HG02884 (cell line): ENCODE data around the gene INPP5J.

Experiments used
- ATAC-seq: cut with Tn5 transposase; IDR thresholded peaks from one replicate; pipeline ENCODE4 v1.9.1; 2021; ENCODE audit warnings: mild to moderate bottlenecking, moderate library complexity; ENCODE audit not compliant: unreplicated experiment

INPP5J gene

GRCh38 chr22:31123292-31123602 lies 481 bp downstream of the INPP5J start:
- ATAC-seq, result no peak

DNA sequence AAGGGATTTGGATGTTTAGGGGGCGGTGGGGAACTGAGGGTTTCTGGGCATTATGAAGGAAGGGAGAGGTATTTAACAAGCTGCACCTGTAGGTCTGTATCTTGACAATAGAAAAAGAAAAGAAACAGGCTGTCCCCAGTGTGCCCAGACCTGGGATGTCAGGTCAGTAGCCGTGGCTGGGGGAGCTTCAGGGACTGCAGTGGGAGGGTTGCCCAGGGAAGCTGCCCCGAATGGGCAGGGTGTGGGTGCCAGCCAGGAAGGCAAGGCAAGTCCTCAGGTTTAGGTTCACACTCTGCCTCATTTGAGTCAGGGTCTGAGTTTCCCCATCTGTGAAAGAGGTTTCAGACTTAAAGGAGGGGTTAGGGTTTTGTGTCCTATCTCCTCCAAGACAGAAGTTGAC lies 1.5 kb downstream of the INPP5J start:
- ATAC-seq, result no peak

DNA sequence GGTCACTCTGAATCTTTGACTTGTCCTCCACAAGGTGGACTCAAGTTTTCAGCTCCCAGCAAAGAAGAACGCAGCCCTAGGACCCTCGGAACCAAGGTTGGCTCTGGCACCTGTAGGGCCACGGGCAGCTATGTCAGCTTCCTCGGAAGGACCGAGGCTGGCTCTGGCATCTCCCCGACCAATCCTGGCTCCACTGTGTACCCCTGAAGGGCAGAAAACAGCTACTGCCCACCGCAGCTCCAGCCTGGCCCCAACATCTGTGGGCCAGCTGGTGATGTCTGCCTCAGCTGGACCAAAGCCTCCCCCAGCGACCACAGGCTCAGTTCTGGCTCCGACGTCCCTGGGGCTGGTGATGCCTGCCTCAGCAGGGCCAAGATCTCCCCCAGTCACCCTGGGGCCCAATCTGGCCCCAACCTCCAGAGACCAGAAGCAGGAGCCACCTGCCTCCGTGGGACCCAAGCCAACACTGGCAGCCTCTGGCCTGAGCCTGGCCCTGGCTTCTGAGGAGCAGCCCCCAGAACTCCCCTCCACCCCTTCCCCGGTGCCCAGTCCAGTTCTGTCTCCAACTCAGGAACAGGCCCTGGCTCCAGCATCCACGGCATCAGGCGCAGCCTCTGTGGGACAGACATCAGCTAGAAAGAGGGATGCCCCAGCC lies 2.2 kb downstream of the INPP5J start:
- no peak for ATAC-seq

DNA sequence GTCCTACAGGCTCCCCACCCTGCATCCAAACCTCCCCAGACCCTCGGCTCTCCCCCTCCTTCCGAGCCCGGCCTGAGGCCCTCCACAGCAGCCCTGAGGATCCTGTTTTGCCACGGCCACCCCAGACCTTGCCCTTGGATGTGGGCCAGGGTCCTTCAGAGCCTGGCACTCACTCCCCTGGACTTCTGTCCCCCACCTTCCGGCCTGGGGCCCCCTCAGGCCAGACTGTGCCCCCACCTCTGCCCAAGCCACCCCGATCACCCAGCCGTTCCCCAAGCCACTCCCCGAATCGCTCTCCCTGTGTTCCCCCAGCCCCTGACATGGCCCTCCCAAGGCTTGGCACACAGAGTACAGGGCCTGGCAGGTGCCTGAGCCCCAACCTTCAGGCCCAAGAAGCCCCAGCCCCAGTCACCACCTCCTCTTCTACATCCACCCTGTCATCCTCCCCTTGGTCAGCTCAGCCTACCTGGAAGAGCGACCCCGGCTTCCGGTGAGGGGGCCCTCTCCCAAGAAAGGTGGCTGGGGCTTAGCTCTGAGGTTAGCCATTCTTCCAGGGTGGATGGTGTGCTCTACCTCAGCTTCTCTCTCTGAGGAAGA lies 2.9 kb downstream of the INPP5J start:
- ATAC-seq, result no peak

DNA sequence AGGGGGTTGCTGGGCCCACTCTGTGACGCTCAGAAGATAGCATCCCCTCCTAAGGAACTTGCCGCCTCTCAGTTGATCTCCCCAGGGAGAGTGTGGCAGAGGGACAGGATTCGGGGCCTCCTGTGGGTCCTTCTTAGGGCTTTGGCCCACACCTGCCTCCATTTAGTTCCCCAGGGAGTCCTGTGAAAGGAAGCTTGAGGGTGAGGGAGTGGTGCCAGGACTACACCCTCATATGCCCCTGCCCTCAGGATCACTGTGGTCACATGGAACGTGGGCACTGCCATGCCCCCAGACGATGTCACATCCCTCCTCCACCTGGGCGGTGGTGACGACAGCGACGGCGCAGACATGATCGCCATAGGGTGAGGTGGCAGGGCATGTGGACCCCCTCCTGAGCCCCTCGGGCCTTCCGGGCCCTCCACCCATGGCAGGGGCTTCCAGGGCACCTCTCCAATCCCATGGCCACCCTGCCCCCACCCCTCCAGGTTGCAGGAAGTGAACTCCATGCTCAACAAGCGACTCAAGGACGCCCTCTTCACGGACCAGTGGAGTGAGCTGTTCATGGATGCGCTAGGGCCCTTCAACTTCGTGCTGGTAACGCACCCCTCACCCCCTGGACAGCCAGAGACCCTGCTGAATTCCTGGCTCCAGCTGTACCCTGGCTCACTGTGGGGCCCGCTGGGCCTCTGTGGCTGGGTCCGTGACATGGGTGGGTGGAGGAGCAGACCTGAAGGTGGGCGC lies 3.5 kb downstream of the INPP5J start:
- no peak for ATAC-seq

DNA sequence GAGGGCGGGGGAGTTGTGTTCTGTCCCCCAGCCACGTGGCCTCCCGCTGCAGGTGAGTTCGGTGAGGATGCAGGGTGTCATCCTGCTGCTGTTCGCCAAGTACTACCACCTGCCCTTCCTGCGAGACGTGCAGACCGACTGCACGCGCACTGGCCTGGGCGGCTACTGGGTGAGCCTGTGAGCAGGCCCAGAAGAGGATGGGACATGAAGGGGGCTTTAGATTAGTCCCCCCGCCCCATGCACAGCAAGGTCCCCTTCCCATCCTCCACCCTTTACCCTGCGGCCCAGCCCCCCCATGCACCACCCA lies 4.1 kb downstream of the INPP5J start:
- no peak for ATAC-seq

DNA sequence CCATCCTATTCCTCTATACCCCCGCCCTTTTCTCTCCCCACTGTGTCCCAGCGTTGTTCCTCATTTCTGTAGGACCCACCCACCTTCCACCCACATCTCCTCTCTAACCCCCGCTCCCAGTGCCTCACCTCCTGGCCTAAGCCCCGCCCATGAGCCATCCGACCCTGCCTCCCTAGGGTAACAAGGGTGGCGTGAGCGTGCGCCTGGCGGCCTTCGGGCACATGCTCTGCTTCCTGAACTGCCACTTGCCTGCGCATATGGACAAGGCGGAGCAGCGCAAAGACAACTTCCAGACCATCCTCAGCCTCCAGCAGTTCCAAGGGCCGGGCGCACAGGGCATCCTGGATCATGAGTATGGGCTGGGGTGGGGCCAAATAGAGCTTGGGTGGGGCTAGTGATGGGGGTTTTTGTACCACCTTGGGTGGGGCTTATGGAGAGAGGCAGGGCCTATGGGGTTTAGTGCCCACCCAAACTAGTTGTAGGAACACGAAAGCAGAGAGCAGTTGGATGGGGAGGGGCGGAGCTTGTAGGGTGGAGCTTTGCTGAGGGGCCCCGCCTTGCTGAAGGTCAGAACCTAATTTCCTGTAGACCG lies 4.5 kb downstream of the INPP5J start:
- ATAC-seq, result no peak

GRCh38 chr22:31128156-31128555 lies 5.4 kb downstream of the INPP5J start:
- no peak for ATAC-seq

DNA sequence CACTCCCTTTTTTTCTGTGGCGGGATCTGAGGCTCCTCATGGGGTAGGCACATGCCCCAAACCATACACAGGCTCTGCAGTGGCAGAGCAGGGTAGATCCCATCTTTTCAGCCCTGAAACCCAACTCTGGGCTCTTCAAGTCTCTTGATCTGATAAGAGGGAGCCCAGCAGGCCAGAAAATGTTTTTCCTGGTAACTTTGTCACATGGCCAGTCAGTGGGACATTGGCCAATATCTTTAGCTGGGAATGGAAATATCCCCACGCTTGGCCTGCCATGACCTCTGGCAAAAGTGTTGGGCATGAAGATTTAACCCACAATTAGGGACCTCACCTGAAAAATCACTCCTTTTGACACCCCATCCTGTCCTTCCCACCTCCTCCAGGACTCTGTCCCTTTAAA lies 8.1 kb downstream of the INPP5J start:
- ATAC-seq, result no peak

- no peak for ATAC-seq
Measured at GRCh38 chr22:31133911-31134310, 11.1 kb downstream of the INPP5J start.

DNA sequence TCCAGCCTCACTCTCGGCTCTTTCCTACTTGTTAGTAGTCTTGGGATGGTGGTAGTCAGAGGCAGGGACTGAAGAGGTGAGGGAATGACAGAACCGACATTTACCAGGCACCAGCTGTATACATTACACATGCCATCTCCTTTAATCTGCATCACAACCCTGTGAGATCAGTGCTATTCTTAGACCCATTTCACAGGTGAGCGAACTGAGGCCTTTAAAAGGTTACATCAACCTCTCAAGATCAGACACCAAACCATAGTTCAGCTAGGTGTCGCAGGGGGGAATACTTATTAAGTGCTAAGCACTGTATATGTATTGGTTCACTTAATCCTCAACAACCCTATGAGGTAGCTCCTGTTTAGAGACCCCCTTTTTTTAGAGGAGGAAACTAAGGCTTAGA lies 11.9 kb downstream of the INPP5J start:
- no peak for ATAC-seq

DNA sequence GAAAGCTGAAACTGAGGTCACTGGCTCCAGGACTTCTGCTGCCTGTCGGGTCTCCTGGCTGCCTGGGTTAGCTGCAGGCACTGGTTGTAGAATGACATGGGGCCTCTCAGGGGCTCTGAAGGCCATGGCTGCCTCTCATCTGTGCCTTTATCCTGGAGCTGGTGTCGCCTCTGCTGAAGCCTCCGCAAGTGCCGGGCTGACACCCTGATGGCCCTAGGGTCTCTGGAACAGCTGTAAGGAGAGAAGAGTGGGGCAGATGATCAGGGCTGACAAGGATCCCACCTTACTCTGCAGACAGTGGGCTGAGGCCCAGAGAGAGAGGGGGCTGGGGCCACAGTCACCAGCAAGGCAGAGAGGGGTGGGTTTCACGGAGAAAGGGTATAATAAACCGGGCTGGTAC lies 12.9 kb downstream of the INPP5J start:
- ATAC-seq, result no peak

GRCh38 chr22:31136155-31136554 lies 13.4 kb downstream of the INPP5J start:
- ATAC-seq, result no peak

DNA sequence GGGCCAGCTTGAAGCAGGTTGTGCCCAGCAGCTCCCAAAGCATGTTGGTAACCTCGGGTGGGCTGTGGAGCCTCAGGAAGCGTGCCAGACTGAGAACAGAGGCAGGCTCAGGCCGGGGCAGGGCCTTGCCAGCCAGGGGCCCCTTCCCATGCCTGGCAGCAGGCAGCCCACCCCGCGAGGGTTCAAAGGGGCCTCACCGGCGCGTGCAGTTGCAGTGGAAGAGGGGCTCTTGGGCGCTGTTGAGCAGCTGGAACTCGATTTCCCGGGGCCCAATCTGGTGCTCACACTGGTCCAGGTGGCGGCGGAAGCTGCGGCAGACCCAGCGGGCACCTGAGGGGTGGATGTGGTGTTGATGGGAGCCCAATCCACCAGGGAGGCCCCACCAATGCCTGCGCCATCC lies 13.9 kb downstream of the INPP5J start:
- ATAC-seq, result no peak

DNA sequence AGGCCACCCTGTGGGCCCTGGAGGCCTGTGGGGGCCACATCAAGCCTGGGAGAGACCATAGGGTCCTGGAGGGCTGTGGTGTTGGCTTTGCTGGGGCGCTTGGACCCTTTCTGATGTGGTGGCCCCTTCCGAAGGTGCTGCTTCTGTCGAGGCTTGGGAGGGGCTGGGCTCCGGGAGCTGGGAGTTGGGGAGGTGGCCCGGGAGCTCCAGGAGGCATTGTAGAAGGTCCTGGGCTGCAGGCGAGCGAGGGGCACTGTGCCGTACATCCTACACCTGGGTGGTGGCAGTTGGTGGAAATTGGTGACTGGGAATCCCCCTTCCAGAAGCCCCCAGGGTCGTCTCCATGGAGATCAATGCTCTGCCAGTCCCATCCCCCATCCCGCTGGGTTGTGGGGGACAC lies 15.0 kb downstream of the INPP5J start:
- no peak for ATAC-seq

DNA sequence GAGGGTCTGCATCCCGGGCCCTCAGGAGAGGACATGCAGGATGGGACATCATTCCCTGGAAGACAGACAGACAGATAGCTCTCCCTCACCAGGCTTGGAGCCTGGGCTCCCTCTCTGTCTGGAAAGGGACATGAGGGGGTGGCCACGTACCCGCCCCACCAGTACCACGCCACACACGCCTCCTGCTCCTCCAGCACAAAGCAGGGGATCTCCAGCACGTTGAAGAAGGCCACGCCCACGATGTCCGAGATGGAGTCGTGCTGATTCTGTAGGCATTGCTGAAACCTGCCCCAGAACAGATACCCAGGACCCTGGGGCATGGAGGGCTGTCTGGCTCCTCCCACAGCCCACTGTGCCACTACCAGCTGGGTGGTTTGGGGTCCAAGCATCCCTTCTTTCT lies 15.4 kb downstream of the INPP5J start:
- no peak for ATAC-seq

GRCh38 chr22:31139066-31139465 lies 16.3 kb downstream of the INPP5J start:
- ATAC-seq, result no peak

GRCh38 chr22:31139866-31140716 lies 17.3 kb downstream of the INPP5J start, which contains the start of gene PLA2G3:
TSS of gene PLA2G3 (minus strand) at chr22:31140508. CDS start at chr22:31140354, 154 bp downstream.
- no peak for ATAC-seq

DNA sequence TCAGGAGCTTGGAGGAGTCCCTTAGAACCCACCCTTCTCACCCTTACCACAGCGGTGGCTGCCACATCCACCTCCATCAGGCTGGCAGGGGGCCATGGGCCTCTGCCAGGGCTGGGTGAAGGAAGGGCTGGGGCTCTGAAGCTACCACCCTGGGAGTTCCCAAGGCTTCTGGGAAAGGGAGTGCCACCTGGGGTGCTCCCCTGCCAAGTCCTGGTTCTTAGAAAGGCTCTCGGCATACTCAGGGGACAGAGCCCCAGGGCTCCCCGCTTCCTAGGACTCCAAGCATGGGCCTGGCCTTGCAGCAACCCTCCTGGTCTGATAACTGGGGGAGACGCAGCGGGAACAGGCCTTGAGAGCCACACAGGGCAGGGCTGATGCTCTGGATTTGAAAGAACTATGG lies 18.0 kb downstream of the INPP5J start:
- no peak for ATAC-seq

GRCh38 chr22:31141551-31141950 lies 18.8 kb downstream of the INPP5J start:
- ATAC-seq, result no peak

DNA sequence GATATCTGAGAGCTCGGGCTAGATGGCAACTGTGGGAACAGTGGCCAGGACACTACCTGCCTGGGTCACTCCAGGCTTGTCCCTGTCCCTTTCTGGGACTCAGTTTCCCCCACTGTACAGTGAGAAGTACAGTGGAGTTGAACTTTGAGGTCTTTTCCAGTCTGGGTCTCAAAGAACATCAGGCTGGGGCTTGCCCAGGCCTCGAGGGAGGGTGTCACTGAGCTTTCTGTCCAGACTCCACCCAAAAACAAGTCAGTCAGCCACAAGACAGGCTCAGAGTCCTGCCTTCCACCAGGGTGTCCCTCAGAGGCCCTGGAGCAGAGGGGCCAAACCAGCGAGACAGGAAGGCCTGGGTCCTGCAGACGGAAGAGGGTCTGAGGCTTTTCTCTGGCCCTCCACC lies 19.5 kb downstream of the INPP5J start:
- no peak for ATAC-seq
